Stimulated activated CD4-positive, alpha-beta T cell treated with anti-CD3 and anti-CD28 coated beads, TNF-alpha, amount 100 ng/mL, for 4 hours (primary cell): ENCODE measurements around the gene ZCCHC17.

ENCODE experiments used
- DNase-seq, 3 experiments: peaks; one replicate each; pipeline ENCODE4 v3.0.0-alpha.2; 2020; ENCODE audit warnings: low read depth in 3 of 3

ZCCHC17 gene

GRCh38 chr1:31302709-31303441 is 6.0 kb downstream of the ZCCHC17 start:
- DNase-seq = no peak

- DNase-seq = no peak
Measured at GRCh38 chr1:31306278-31306677, 9.4 kb downstream of the ZCCHC17 start.

GRCh38 chr1:31308036-31308435 is 11.2 kb downstream of the ZCCHC17 start:
- DNase-seq = no peak

GRCh38 chr1:31310198-31310597 is 13.4 kb downstream of the ZCCHC17 start:
- DNase-seq = no peak

GRCh38 chr1:31315902-31316301 is 19.1 kb downstream of the ZCCHC17 start:
- DNase-seq = no peak

DNA sequence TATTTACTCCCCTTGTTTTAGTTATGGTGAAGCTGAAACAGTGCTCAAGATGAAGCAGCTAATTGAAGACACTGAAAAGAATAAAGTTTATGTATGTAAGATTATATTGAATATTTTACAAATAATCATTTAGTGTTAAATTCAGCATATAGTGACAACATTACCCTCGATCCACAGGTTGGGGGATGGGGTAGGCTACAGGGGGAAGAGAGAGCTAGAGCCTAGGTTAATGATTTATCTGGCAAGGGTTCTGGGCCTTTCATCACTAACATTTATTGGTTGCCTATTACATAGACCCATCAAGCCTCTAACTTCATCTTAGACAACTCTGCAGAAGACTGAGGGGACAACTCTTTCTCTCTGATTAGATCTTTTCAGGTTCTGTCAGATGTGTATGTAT is 21.3 kb downstream of the ZCCHC17 start:
- DNase-seq = no peak

- DNase-seq = no peak
Measured at GRCh38 chr1:31324093-31324492, 27.3 kb downstream of the ZCCHC17 start.

DNA sequence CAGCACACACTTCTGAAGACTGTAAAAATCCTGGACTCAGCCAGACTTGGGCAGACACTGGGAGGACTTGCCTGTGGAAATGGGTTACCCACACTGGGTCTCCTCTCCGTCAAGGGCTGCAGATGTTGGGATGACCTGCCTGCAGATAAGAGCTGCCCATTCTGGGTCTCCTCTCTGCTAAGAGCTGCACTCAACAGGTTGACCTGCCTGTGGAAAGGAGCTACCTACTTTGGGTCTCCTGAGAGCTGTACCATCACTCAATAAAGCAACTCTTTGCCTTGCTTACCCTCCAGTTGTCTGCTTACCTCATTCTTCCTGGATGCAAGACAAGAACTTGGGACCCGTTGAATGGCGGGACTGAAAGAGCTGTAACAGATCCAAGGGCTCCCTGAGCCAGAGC is 28.2 kb downstream of the ZCCHC17 start:
- DNase-seq = no peak

DNA sequence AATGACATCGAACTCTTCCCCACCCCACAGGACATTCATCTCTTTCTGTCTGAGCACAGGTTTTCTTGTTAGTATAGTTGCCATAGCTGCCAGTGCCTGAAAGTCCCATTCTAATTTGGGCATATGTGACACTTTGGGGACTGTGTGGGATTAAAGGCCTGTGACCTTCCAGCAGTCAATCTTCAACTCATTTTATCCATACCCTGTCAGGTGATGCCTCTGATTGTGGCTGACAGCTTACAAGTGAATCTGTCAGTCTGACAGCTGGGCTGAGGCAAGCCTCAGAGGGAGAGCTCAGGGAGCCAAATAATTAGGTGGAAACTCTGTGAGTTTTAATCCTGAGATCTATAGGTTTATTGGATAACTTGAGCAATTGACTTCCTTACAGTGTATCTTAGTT is 29.6 kb downstream of the ZCCHC17 start:
- DNase-seq = no peak

DNA sequence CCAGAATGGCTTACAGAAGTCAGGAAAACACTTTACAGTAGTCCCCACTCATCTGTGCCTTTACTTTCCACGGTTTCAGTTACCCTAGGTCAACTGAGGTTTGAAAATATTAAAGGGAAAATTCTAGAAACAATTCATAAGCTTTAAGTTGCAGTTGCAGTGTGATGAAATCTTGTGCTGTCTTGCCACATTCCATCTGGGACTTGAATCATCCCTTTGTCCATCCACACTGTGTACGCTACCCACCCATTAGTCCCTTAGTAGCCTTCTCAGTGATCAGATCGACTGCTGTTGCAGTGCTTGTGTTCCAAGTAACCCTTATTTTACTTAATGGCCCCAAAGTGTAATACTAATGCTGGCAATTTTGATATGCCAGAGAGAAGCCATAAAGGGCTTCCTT is 30.5 kb downstream of the ZCCHC17 start:
- DNase-seq = no peak

DNA sequence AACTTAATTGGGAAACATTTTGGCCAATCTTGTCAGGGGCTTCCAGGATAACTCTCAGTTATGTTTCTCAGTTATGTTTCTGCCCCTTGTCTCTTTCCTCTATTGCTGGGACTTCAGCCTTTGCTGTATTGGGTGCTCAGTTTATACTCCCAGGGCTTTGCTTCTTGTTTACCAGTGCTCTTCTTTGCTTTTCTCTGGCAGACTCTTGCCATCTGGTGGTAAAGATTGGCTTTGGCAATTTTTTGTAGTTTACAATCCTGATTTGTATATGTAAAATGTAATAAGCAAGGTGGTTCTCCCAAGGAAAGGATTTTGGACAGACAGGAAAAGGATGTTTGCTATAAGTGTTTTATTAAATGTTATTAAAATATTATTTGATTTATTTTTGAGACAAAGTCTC is 38.2 kb downstream of the ZCCHC17 start:
- no peak for DNase-seq

DNA sequence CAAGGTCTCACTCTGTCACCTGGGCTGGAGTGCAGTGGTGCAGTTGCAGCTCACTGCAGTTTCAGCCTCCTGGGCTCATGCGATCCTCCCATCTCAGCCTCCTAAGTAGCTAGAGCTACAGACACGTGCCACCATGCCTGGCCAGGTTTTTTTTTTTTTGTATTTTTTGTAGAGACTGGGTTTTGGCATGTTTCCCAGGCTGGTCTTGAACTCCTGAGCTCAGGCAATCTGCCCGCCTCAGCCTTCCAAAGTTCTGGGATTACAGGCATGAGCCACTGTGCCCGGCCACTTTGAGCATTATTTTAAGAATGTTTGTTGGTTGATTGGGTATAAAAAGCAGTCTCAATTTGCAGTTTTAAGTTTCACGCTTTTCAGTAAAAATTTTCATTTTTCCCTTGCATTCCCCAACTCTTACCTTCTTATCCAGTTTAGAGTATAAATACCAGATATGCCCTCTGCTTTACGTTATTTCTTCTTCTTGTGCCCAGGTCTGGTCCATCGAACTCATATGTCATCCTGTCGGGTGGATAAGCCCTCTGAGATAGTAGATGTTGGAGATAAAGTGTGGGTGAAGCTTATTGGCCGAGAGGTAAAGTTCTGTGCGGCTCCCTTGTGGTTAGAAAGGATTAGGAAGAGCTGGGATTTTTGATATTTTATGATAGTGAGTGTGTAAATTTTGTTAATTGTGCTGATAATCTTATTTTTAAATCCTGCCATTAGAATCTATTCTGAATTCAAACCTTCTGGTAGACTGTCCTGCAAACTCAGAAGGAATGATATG is 40.0 kb downstream of the ZCCHC17 start:
- no peak for DNase-seq

GRCh38 chr1:31344503-31344902 is 47.7 kb downstream of the ZCCHC17 start:
- no peak for DNase-seq

DNA sequence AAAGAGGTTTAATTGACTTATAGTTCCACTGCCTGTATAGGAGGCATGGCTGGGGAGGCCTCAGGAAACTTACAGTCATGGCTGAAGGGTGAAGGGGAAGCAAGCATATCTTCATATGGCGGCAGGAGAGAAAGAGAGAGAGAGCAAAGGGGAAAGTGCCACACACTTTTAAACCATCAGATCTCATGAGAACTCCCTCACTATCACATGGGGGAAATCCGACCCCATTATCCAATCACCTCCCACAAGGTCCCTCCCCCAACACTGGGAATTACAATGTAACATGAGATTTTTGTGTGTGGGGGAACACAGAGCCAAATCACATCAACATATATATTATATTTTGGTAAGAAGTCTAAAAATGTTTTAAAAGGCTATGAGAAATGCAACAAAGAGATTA is 48.8 kb downstream of the ZCCHC17 start:
- no peak for DNase-seq

- DNase-seq = no peak
Measured at GRCh38 chr1:31346785-31347184, 50.0 kb downstream of the ZCCHC17 start.

- DNase-seq = no peak
Measured at GRCh38 chr1:31348449-31348848, 51.6 kb downstream of the ZCCHC17 start.

DNA sequence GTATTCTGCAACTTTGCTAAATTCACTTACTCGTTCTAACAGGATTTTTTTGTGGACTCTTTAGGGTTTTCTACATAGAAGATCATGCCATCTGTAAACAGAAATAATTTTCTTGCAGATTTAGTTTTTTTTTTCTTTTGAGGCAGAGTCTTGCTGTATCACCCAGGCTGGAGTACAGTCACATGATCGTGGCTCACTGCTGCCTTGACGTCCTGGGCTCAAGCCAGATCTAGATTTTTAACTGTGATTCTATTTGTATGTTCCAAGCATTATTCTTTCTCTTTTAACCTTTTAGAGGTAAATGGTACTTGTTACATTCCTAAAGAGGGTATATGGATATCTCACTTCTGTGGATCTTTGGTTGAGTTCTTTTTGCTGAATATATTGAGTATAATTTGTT is 57.5 kb downstream of the ZCCHC17 start:
- no peak for DNase-seq

DNA sequence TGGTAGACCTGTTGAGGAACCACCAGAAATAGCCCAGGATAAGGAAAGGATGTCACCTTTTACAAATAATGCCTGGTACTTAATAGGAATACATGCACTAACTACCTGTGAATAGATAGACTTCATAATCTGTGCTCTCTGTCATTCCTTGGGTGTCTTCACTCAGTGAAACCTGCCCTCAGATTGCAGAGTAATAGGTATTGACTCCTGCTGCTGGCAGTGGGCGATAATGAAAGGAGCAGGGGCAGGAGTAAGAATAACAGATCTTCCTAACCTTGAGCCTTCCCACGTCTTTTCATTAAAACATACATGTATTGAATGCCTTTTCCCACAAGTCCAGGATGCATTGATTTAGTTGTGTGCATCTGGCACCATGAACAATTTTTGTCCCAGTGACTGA is 59.6 kb downstream of the ZCCHC17 start:
- DNase-seq = no peak

GRCh38 chr1:31361607-31362006 is 64.8 kb downstream of the ZCCHC17 start:
- no peak for DNase-seq

DNA sequence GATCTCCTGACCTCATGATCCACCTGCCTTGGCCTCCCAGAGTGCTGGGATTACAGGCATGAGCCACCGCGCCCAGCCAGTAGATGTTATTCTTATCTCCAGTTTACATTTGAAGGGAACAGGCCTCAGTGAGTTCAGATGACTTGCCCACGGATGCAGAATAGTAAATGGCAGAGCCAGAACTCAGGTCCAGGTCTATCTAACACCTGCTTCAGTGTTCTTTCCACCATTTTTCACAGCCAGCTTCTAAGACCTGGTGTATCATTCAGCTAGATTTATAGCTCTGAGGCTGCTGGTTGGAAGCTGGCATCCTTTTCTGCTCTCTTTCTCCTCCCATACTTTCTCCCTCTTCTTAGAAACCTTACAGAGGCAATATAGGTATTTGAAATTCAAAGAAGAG is 65.2 kb downstream of the ZCCHC17 start:
- no peak for DNase-seq

DNA sequence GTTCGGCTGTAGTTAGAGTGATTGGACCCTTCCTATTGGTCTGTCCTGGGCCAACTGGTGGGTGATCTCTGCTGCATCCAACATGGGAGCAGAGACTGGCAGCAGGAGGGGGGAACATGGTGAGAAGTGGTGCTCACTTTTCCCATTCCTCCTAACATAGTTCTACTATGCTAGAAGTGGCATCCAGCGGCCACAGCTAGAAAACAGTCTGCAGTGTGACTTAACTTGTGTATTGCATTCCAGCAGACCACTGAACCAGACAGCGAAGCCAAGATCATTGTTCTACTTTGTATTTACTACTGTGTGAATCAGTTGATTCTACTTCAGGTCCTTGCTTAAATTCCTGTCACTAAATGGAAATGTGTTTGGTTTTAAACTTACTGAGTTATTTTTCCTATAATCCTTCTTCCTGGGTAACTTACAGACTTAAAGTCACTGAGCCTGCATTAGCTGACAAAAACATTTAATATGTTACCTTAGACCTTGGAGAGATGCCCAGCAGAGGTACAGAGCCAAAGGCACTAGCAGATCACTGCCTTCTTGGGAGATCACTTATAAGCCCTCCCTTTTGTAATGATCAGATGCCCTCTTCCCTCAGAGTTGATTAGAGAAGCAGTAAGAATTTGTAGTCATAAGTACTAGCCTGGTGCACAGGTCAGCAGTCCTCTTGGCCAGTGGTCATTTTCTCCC is 67.9 kb downstream of the ZCCHC17 start:
- DNase-seq = no peak

- DNase-seq = no peak
Measured at GRCh38 chr1:31366796-31367195, 70.0 kb downstream of the ZCCHC17 start.

GRCh38 chr1:31368611-31369107 is 71.8 kb downstream of the ZCCHC17 start:
- DNase-seq = no peak
